HCT116 (cell line): ENCODE results near the gene OR2AJ1. TPM values are rescaled to one million over a fixed set of nuclear protein-coding genes. Genes with fewer than 3 reads are reported as not detected.

Source experiments
- ATAC-seq: fragments of 200-7000 bp; cut with Tn5 transposase; 2 replicates; pipeline ENCODE4 v1.9.1; 2020; ENCODE audit warnings: mild to moderate bottlenecking, moderate library complexity
- BruUV-seq: library from RNA; stranded (reverse); fragments of 400-500 nt; replicated peaks from 2 replicates; lab custom pipeline; 2021; lab: Mats Ljungman, UMichigan
- CTCF ChIA-PET: fragments of 300-600 bp; sonication (Branson Sonifier 250); formaldehyde crosslinking; loops from one replicate; lab custom pipeline; 2021; ENCODE audit warnings: antibody characterized with exemption; lab: Charles Lee
- POLR2A ChIA-PET: fragments of 300-600, 350-600 bp; sonication (Branson Sonifier 250); formaldehyde crosslinking; loops from one replicate; lab custom pipeline; 2021; ENCODE audit warnings: antibody characterized with exemption; lab: Charles Lee
- RAD21 ChIA-PET, 2 experiments: fragments of 300-600 bp; sonication (Branson Sonifier 250); formaldehyde crosslinking; loops; one replicate each; lab custom pipeline; 2023; ENCODE audit warnings: low total read pairs in 2 of 2; ENCODE audit not compliant: uncharacterized antibody in 2 of 2, unreplicated experiment in 2 of 2, low non-redundant PET in 1 of 2; lab: Charles Lee
- DNase-seq: peaks from one replicate; pipeline ENCODE4 v3.0.0-alpha.2; 2010; ENCODE audit warnings: low read depth, low spot score
- H2AFZ ChIP-seq: fragments of 200-600 bp; shearing (Covaris generic), sonication (generic); 2 replicates; pipeline ENCODE4 v1.6.1; 2017; ENCODE audit warnings: low read depth, mixed run types, mixed read lengths, antibody characterized with exemption, low read length; ENCODE audit not compliant: poor library complexity, severe bottlenecking
- H3K27ac ChIP-seq: 2 replicates; pipeline ENCODE4 v1.5.1; 2012; ENCODE audit warnings: low read depth, low read length
- H3K27me3 ChIP-seq: fragments of 200-600 bp; sonication (generic); 2 replicates; pipeline ENCODE4 v1.6.1; 2016; ENCODE audit warnings: mixed run types, low read length, mixed read lengths; ENCODE audit not compliant: insufficient read depth
- H3K36me3 ChIP-seq, 2 experiments: fragments of 200-500 bp in 1 of 2; fragments of 200-600 bp in 1 of 2; sonication (Bioruptor generic) in 1 of 2; sonication (generic) in 1 of 2; 2 replicates each; pipeline versions ENCODE4 v1.5.1 to v1.6.1; 2014 to 2016; ENCODE audit warnings: low read length in 2 of 2, inconsistent platforms in 1 of 2, mixed read lengths in 1 of 2, mixed run types in 1 of 2; ENCODE audit not compliant: insufficient read depth in 2 of 2, control insufficient read depth in 1 of 2
- H3K4me1 ChIP-seq, 2 experiments: fragments of 200-600 bp in 1 of 2; sonication (generic) in 1 of 2; 2 replicates each; pipeline versions ENCODE4 v1.5.1 to v1.6.1; 2012 to 2017; ENCODE audit warnings: low read length in 2 of 2, inconsistent platforms in 1 of 2, mild to moderate bottlenecking in 1 of 2, mixed read lengths in 1 of 2, mixed run types in 1 of 2, moderate library complexity in 1 of 2; ENCODE audit not compliant: insufficient read depth in 2 of 2, control insufficient read depth in 1 of 2
- H3K4me2 ChIP-seq: fragments of 200-600 bp; sonication (generic); 2 replicates; pipeline ENCODE4 v1.6.1; 2017; ENCODE audit warnings: mixed run types, low read length, mixed read lengths
- H3K4me3 ChIP-seq, 2 experiments: fragments of 200-600 bp in 1 of 2; sonication (generic) in 1 of 2; replicated peaks in 1 of 2; 2 replicates each; pipeline ENCODE4 v1.5.1; 2011 to 2016; ENCODE audit warnings: low read length in 2 of 2, control low read depth in 1 of 2, low read depth in 1 of 2, mild to moderate bottlenecking in 1 of 2, mixed read lengths in 1 of 2, mixed run types in 1 of 2
- H3K79me2 ChIP-seq: fragments of 200-600 bp; sonication (generic); 2 replicates; pipeline ENCODE4 v1.6.1; 2017; ENCODE audit warnings: mild to moderate bottlenecking, mixed run types, low read length, moderate library complexity, mixed read lengths; ENCODE audit not compliant: insufficient read depth
- H3K9ac ChIP-seq: fragments of 200-600 bp; sonication (generic); 2 replicates; pipeline ENCODE4 v1.6.1; 2016; ENCODE audit warnings: low read length, mixed read lengths
- H3K9me2 ChIP-seq: fragments of 200-600 bp; sonication (generic), shearing (Covaris generic); 2 replicates; pipeline ENCODE4 v1.6.1; 2017; ENCODE audit warnings: mixed run types, mild to moderate bottlenecking, moderate library complexity; ENCODE audit not compliant: insufficient read depth
- H3K9me3 ChIP-seq, 2 experiments: fragments of 200-500 bp in 1 of 2; fragments of 200-600 bp in 1 of 2; sonication (Bioruptor generic) in 1 of 2; sonication (generic) in 1 of 2; 2 replicates each; pipeline ENCODE4 v1.6.1; 2014 to 2017; ENCODE audit warnings: low read length in 2 of 2, mixed read lengths in 2 of 2, inconsistent platforms in 1 of 2, low read depth in 1 of 2, mild to moderate bottlenecking in 1 of 2, mixed run types in 1 of 2, moderate library complexity in 1 of 2; ENCODE audit not compliant: control insufficient read depth in 1 of 2, insufficient read depth in 1 of 2
- H4K20me1 ChIP-seq: fragments of 200-600 bp; sonication (generic), shearing (Covaris generic); 2 replicates; pipeline ENCODE4 v1.6.1; 2017; ENCODE audit warnings: mixed run types, mild to moderate bottlenecking, moderate library complexity; ENCODE audit not compliant: insufficient read depth
- CBX3 ChIP-seq: IDR thresholded peaks from 2 replicates; pipeline ENCODE4 v1.6.1; 2012; ENCODE audit warnings: low read depth
- CEBPB ChIP-seq: IDR thresholded peaks from 2 replicates; pipeline ENCODE4 v1.6.1; 2012; ENCODE audit warnings: low read depth
- EGR1 ChIP-seq: IDR thresholded peaks from 2 replicates; pipeline ENCODE4 v1.6.1; 2012; ENCODE audit warnings: low read depth
- EZH2 ChIP-seq: fragments of 200-600 bp; sonication (generic); IDR thresholded peaks from 2 replicates; pipeline ENCODE4 v1.6.1; 2017; ENCODE audit warnings: antibody characterized with exemption, mixed run types
- EZH2phosphoT487 ChIP-seq: fragments of 200-600 bp; IDR thresholded peaks from 2 replicates; pipeline ENCODE4 v1.6.1; 2018; ENCODE audit warnings: antibody characterized with exemption, borderline replicate concordance
- FOSL1 ChIP-seq: IDR thresholded peaks from 2 replicates; pipeline ENCODE4 v1.6.1; 2012; ENCODE audit warnings: low read depth
- JUND ChIP-seq: IDR thresholded peaks from 2 replicates; pipeline ENCODE4 v1.6.1; 2012
- POLR2A ChIP-seq: IDR thresholded peaks from 2 replicates; pipeline ENCODE4 v1.7.0; 2011; ENCODE audit warnings: borderline replicate concordance; ENCODE audit not compliant: insufficient read depth, insufficient read length; ENCODE audit errors: extremely low read depth
- POLR2AphosphoS5 ChIP-seq: IDR thresholded peaks from 2 replicates; pipeline ENCODE4 v1.6.1; 2011; ENCODE audit warnings: mild to moderate bottlenecking, low read depth, low read length, moderate library complexity
- SRF ChIP-seq: IDR thresholded peaks from 2 replicates; pipeline ENCODE4 v1.6.1; 2012; ENCODE audit warnings: low read depth
- TCF7L2 ChIP-seq: IDR thresholded peaks from 2 replicates; pipeline ENCODE4 v1.7.0; 2011; ENCODE audit warnings: borderline replicate concordance, inconsistent platforms; ENCODE audit not compliant: insufficient read depth, insufficient read length; ENCODE audit errors: extremely low read depth
- ZFX ChIP-seq: fragments of 450-650 bp; IDR thresholded peaks from 2 replicates; pipeline ENCODE4 v1.6.1; 2017
- ZNF274 ChIP-seq: fragments of 200-500 bp; sonication (Bioruptor generic); IDR thresholded peaks from 2 replicates; pipeline ENCODE4 v1.6.1; 2014; ENCODE audit warnings: mild to moderate bottlenecking, low read depth, low read length, inconsistent platforms
- intact Hi-C: fragments of 100-400 bp; cut with micrococcal nuclease; formaldehyde crosslinking; loops from 2 replicates; pipeline ENCODE4 v1.10.0; 2022
- total RNA-seq: library from RNA; stranded (reverse); gene quantifications from one replicate; pipeline ENCODE4 v1.2.1, GENCODE V29; 2021; ENCODE audit not compliant: unreplicated experiment
- TF ChIP-seq, protein P1 (sequence below): IDR thresholded peaks from 2 replicates; pipeline ENCODE4 v1.6.1; 2011; ENCODE audit warnings: mild to moderate bottlenecking, low read length, moderate library complexity; ENCODE audit not compliant: insufficient replicate concordance; ENCODE audit errors: extremely low read depth
- TF ChIP-seq, protein P2 (sequence below): IDR thresholded peaks from 2 replicates; pipeline ENCODE4 v1.6.1; 2012
- TF ChIP-seq, protein P3 (sequence below), 3 experiments: fragments of 200-600 bp in 1 of 3; sonication (generic) in 1 of 3; IDR thresholded peaks in 2 of 3; conservative IDR thresholded peaks in 1 of 3; 2 replicates each; pipeline ENCODE4 v1.5.1; 2012 to 2017; ENCODE audit warnings: low read depth in 2 of 3, low read length in 2 of 3, antibody characterized with exemption in 1 of 3, borderline replicate concordance in 1 of 3, control low read depth in 1 of 3, mild to moderate bottlenecking in 1 of 3, mixed read lengths in 1 of 3, mixed run types in 1 of 3, moderate library complexity in 1 of 3; ENCODE audit not compliant: insufficient read depth in 1 of 3
- TF ChIP-seq, protein P4 (sequence below): IDR thresholded peaks from 2 replicates; pipeline ENCODE4 v1.6.1; 2012

Gene OR2AJ1
- total RNA-seq, 1 experiment from 2014 or later: not detected

DNA sequence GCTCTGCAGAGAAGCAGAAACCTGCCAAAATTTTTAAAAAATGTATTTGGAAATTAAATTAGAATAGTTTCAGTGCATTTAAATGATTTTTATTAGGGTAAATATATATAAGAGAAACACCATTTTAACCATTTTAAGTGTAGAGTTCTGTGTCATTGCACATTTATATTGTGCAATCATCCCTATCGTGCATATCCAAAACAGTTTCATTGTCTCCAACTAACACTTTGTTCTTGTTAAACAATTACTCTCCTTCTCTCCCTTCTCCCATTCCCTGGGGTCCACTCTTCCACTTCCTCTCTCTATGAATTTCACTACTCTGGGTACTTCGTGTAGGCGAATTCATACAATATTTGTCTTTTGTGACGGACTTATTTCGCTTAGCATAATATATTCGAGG, 17.9 kb downstream of the OR2AJ1 start (continued):
- TF ChIP-seq, protein P1, sequence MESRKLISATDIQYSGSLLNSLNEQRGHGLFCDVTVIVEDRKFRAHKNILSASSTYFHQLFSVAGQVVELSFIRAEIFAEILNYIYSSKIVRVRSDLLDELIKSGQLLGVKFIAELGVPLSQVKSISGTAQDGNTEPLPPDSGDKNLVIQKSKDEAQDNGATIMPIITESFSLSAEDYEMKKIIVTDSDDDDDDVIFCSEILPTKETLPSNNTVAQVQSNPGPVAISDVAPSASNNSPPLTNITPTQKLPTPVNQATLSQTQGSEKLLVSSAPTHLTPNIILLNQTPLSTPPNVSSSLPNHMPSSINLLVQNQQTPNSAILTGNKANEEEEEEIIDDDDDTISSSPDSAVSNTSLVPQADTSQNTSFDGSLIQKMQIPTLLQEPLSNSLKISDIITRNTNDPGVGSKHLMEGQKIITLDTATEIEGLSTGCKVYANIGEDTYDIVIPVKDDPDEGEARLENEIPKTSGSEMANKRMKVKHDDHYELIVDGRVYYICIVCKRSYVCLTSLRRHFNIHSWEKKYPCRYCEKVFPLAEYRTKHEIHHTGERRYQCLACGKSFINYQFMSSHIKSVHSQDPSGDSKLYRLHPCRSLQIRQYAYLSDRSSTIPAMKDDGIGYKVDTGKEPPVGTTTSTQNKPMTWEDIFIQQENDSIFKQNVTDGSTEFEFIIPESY: no peak
- TF ChIP-seq POLR2AphosphoS5: no peak
- TF ChIP-seq, protein P2, sequence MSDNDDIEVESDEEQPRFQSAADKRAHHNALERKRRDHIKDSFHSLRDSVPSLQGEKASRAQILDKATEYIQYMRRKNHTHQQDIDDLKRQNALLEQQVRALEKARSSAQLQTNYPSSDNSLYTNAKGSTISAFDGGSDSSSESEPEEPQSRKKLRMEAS: no peak
- TF ChIP-seq CEBPB: no peak
- no peak for TF ChIP-seq CBX3
- no peak for TF ChIP-seq SRF
- TF ChIP-seq, all 23 proteins: peak for 0

DNA sequence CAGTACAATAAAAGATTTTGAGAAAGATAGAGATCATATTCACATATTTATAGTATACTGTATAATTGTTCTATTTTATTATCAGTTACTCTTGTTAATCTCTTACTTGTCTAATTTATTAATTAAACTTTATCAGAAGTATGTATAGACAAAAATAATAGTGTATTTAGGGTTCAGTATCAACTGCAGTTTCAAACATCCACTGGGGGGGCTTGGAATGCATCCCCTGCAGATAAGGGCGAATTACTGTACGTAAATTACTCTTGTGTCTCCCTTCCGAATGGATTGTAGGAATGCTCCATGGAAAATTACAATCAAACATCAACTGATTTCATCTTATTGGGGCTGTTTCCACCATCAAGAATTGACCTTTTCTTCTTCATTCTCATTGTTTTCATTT, 23.9 kb downstream of the OR2AJ1 start, which contains the start of gene OR2L8:
TSS of gene OR2L8 (plus strand) at position 301 of the 400 bp plus-strand sequence. CDS start at position 301, 0 bp downstream.
- Histone ChIP-seq H3K9me2 (no peaks in the 10 kb centered on the region), H3K4me3 (no peak within 1 kb of the TSS), H3K4me2 (no peak within 1 kb of the TSS), H4K20me1 (no peaks in the 10 kb centered on the region), H3K27ac (no peak within 1 kb of the TSS), H3K79me2 (no peaks in the 10 kb centered on the region), H3K9ac (no peak within 1 kb of the TSS), H2AFZ (no peak within 1 kb of the TSS), H3K9me3 (peaks cover 11 to 13% of the 10 kb centered on the region in 2 experiments; a peak in 2 of 4 replicates), H3K27me3 (no peaks in the 10 kb centered on the region), H3K36me3 (no peaks in the 10 kb centered on the region), H3K4me1 (no peaks in the 10 kb centered on the region)
- ChIA-PET POLR2A (no interaction called here), RAD21 (no interaction called here), CTCF (no interaction called here)
- BruUV-seq: no TSS peak
- ATAC-seq: no peak
- intact Hi-C loops: no loop called here
- DNase-seq: no peak
- no peak for TF ChIP-seq EZH2
- no peak for TF ChIP-seq POLR2A
- TF ChIP-seq, protein P1: no peak
- TF ChIP-seq EZH2phosphoT487: no peak
- no peak for TF ChIP-seq ZFX
- TF ChIP-seq, protein P3, sequence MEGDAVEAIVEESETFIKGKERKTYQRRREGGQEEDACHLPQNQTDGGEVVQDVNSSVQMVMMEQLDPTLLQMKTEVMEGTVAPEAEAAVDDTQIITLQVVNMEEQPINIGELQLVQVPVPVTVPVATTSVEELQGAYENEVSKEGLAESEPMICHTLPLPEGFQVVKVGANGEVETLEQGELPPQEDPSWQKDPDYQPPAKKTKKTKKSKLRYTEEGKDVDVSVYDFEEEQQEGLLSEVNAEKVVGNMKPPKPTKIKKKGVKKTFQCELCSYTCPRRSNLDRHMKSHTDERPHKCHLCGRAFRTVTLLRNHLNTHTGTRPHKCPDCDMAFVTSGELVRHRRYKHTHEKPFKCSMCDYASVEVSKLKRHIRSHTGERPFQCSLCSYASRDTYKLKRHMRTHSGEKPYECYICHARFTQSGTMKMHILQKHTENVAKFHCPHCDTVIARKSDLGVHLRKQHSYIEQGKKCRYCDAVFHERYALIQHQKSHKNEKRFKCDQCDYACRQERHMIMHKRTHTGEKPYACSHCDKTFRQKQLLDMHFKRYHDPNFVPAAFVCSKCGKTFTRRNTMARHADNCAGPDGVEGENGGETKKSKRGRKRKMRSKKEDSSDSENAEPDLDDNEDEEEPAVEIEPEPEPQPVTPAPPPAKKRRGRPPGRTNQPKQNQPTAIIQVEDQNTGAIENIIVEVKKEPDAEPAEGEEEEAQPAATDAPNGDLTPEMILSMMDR (IDR thresholded peaks at IDR 0.05 in 2 of 3, conservative IDR thresholded peaks at IDR 0.05 in 1 of 3; ENCODE audit: borderline replicate concordance in 1 of 3, insufficient read depth in 1 of 3, low read depth in 2 of 3, low read length in 2 of 3): no peak
- TF ChIP-seq FOSL1: no peak
- TF ChIP-seq EGR1: no peak
- TF ChIP-seq, protein P2: no peak
- no peak for TF ChIP-seq JUND
- TF ChIP-seq CBX3: no peak
- no peak for TF ChIP-seq TCF7L2
- TF ChIP-seq CEBPB: no peak
- TF ChIP-seq, protein P4, sequence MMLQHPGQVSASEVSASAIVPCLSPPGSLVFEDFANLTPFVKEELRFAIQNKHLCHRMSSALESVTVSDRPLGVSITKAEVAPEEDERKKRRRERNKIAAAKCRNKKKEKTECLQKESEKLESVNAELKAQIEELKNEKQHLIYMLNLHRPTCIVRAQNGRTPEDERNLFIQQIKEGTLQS: no peak
- no peak for TF ChIP-seq ZNF274
- TF ChIP-seq, all 23 proteins: peak for 0
